Measurements from ENCODE around the gene CACNA1B.

GRCh38 chr9:138015021-138015829 is 137.6 kb downstream of the CACNA1B start:
- no peak for TF ChIP-seq POLR2A (IDR thresholded peaks at IDR 0.05; ENCODE audit: borderline replicate concordance, extremely low read depth, insufficient read depth, insufficient read length)
- no peak for TF ChIP-seq EGR1 (IDR thresholded peaks at IDR 0.05; ENCODE audit: low read depth)
- TF ChIP-seq ZNF274 (IDR thresholded peaks at IDR 0.05; ENCODE audit: low read depth, low read length): no peak
- TF ChIP-seq, protein P1, sequence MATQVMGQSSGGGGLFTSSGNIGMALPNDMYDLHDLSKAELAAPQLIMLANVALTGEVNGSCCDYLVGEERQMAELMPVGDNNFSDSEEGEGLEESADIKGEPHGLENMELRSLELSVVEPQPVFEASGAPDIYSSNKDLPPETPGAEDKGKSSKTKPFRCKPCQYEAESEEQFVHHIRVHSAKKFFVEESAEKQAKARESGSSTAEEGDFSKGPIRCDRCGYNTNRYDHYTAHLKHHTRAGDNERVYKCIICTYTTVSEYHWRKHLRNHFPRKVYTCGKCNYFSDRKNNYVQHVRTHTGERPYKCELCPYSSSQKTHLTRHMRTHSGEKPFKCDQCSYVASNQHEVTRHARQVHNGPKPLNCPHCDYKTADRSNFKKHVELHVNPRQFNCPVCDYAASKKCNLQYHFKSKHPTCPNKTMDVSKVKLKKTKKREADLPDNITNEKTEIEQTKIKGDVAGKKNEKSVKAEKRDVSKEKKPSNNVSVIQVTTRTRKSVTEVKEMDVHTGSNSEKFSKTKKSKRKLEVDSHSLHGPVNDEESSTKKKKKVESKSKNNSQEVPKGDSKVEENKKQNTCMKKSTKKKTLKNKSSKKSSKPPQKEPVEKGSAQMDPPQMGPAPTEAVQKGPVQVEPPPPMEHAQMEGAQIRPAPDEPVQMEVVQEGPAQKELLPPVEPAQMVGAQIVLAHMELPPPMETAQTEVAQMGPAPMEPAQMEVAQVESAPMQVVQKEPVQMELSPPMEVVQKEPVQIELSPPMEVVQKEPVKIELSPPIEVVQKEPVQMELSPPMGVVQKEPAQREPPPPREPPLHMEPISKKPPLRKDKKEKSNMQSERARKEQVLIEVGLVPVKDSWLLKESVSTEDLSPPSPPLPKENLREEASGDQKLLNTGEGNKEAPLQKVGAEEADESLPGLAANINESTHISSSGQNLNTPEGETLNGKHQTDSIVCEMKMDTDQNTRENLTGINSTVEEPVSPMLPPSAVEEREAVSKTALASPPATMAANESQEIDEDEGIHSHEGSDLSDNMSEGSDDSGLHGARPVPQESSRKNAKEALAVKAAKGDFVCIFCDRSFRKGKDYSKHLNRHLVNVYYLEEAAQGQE (IDR thresholded peaks at IDR 0.05; ENCODE audit: low read depth): no peak
- TF ChIP-seq CTCF (IDR thresholded peaks at IDR 0.05 in 2 of 3, conservative IDR thresholded peaks at IDR 0.05 in 1 of 3; ENCODE audit: borderline replicate concordance in 1 of 3, insufficient read depth in 1 of 3, low read depth in 2 of 3, low read length in 2 of 3): no peak
- no peak for TF ChIP-seq ZBTB33 (IDR thresholded peaks at IDR 0.05; ENCODE audit: extremely low read depth, insufficient replicate concordance, low read length)
